ENCODE measurements around the gene NDUFS4.

DNA sequence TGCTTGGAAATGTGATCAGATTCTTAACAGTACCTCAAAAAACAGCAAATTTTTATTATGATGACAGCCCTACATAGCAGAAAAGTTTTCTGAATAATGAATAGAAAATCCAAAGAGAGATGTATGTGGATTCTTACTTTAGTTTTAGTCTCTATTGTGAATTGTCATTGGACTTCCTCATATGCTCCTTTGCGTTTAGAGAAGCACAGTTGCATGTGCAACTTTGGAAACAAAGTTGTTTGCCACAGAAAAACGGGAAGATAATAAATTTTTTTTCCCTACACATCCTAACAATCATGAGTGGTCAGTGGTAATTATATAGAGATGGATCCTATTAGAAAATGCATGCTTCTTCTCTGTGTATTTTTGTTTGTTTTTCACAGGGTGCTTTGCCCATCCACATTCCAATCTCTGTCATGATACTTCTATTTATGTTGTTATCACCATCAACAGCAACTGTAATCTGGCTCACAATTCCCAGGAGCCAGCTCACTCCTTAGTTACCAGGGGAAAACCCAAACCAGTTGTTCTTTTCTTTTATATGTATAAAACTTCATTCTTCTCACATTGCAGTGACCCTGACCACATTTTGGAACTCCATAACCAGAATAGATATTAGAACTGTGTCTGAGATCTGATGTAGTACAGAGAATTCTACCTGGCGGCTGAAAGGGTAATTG lies 118.7 kb downstream of the NDUFS4 start:
- TF ChIP-seq EZH2phosphoT487 (IDR thresholded peaks at IDR 0.05; ENCODE audit: borderline replicate concordance, low read length) (no peak), EZH2 (IDR thresholded peaks at IDR 0.05; ENCODE audit: low read length, unreplicated experiment) (no peak)
- TF ChIP-seq, protein P1, sequence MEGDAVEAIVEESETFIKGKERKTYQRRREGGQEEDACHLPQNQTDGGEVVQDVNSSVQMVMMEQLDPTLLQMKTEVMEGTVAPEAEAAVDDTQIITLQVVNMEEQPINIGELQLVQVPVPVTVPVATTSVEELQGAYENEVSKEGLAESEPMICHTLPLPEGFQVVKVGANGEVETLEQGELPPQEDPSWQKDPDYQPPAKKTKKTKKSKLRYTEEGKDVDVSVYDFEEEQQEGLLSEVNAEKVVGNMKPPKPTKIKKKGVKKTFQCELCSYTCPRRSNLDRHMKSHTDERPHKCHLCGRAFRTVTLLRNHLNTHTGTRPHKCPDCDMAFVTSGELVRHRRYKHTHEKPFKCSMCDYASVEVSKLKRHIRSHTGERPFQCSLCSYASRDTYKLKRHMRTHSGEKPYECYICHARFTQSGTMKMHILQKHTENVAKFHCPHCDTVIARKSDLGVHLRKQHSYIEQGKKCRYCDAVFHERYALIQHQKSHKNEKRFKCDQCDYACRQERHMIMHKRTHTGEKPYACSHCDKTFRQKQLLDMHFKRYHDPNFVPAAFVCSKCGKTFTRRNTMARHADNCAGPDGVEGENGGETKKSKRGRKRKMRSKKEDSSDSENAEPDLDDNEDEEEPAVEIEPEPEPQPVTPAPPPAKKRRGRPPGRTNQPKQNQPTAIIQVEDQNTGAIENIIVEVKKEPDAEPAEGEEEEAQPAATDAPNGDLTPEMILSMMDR (conservative IDR thresholded peaks at IDR 0.05; ENCODE audit: low read depth, low read length): no peak

Data from PC-3 (cell line).